Measurements from ENCODE around the gene CPSF4.

The CPSF4 gene

GRCh38 chr7:99449326-99449725, 10.6 kb downstream of the CPSF4 start:
- no peak for DNase-seq

- no peak for DNase-seq
Observed at GRCh38 chr7:99451936-99452335, 13.2 kb downstream of the CPSF4 start.

- no peak for DNase-seq
Observed at GRCh38 chr7:99452541-99452940, 13.8 kb downstream of the CPSF4 start.

- DNase-seq = no peak
Observed at GRCh38 chr7:99453105-99453504, 14.4 kb downstream of the CPSF4 start.

GRCh38 chr7:99455874-99456273, 17.1 kb downstream of the CPSF4 start:
- no peak for DNase-seq

GRCh38 chr7:99456288-99456687, 17.5 kb downstream of the CPSF4 start:
- no peak for DNase-seq

GRCh38 chr7:99457050-99457649, 18.4 kb downstream of the CPSF4 start:
- DNase-seq = no peak

GRCh38 chr7:99457650-99458493, 19.1 kb downstream of the CPSF4 start:
- DNase-seq = no peak

- no peak for DNase-seq
Observed at GRCh38 chr7:99459087-99459486, 20.3 kb downstream of the CPSF4 start.

- DNase-seq = no peak
Observed at GRCh38 chr7:99460651-99461050, 21.9 kb downstream of the CPSF4 start.

GRCh38 chr7:99461221-99461620, 22.5 kb downstream of the CPSF4 start:
- no peak for DNase-seq

GRCh38 chr7:99465421-99465768, 26.7 kb downstream of the CPSF4 start:
- no peak for DNase-seq

GRCh38 chr7:99468336-99468918, 29.7 kb downstream of the CPSF4 start:
- no peak for DNase-seq

- no peak for DNase-seq
Observed at GRCh38 chr7:99469381-99470065, 30.8 kb downstream of the CPSF4 start.

- peak; percentile 94 for DNase-seq
Observed at GRCh38 chr7:99472561-99473314, 34.0 kb downstream of the CPSF4 start, which contains the start of gene ZNF789. Gene ZNF789 (plus strand): TSS chr7:99472890. CDS start chr7:99476457, 3,567 bp downstream.

GRCh38 chr7:99473315-99473596, 34.5 kb downstream of the CPSF4 start:
- DNase-seq = no peak

GRCh38 chr7:99476107-99476506, 37.4 kb downstream of the CPSF4 start:
- DNase-seq = no peak

- DNase-seq = no peak
Observed at GRCh38 chr7:99478464-99479440, 40.0 kb downstream of the CPSF4 start.

GRCh38 chr7:99485094-99485493, 46.4 kb downstream of the CPSF4 start:
- no peak for DNase-seq

GRCh38 chr7:99489235-99489634, 50.5 kb downstream of the CPSF4 start:
- DNase-seq = no peak

GRCh38 chr7:99490878-99491277, 52.1 kb downstream of the CPSF4 start:
- DNase-seq = no peak

GRCh38 chr7:99493823-99494222, 55.1 kb downstream of the CPSF4 start:
- no peak for DNase-seq
